Tibial artery (tissue), 4 donors: ENCODE data around the gene BYSL.

ENCODE experiments used
- DNase-seq, 2 donors: peaks; one replicate each; pipeline ENCODE4 v3.0.0-alpha.2; 2019
- H3K27ac ChIP-seq, 2 donors: fragments of 200-600 bp; sonication (generic) in 1 of 2; 1 replicate in 1 of 2; 2 replicates in 1 of 2; pipeline ENCODE4 v1.5.1; 2018 to 2019; ENCODE audit warnings: mild to moderate bottlenecking in 1 of 2
- H3K27me3 ChIP-seq, 2 donors: fragments of 200-600 bp; sonication (generic) in 1 of 2; one replicate each; pipeline versions ENCODE4 v1.5.1 to v1.6.0; 2016 to 2019
- H3K36me3 ChIP-seq, 3 donors: fragments of 200-600 bp; sonication (generic) in 2 of 3; one replicate each; pipeline ENCODE4 v1.5.1; 2016 to 2019; ENCODE audit warnings: mild to moderate bottlenecking in 2 of 3
- H3K4me1 ChIP-seq, 4 donors: fragments of 200-600 bp; sonication (generic) in 2 of 4; 1 replicate in 3 of 4; 2 replicates in 1 of 4; pipeline ENCODE4 v1.5.1; 2016 to 2019
- H3K4me3 ChIP-seq, 2 donors: fragments of 200-600 bp; sonication (generic) in 1 of 2; 1 replicate in 1 of 2; 2 replicates in 1 of 2; pipeline ENCODE4 v1.5.1; 2018 to 2019; ENCODE audit warnings: mild to moderate bottlenecking in 2 of 2
- H3K9me3 ChIP-seq, 3 donors: fragments of 200-600 bp; sonication (generic) in 1 of 3; one replicate each; pipeline ENCODE4 v1.5.1; 2016 to 2019
- intact Hi-C: fragments of 100-400 bp; cut with DNase I; formaldehyde crosslinking; loops from one replicate; pipeline ENCODE4 v1.15.0; 2023; ENCODE audit warnings: low total_unique reads
- TF ChIP-seq, protein P1 (sequence below), 2 experiments: fragments of 200-600 bp in 1 of 2; fragments of 450-650 bp in 1 of 2; IDR thresholded peaks; one replicate each; pipeline ENCODE4 v1.5.1; 2017 to 2019; ENCODE audit warnings: antibody characterized with exemption in 2 of 2, mild to moderate bottlenecking in 1 of 2, moderate library complexity in 1 of 2

The BYSL gene

DNA sequence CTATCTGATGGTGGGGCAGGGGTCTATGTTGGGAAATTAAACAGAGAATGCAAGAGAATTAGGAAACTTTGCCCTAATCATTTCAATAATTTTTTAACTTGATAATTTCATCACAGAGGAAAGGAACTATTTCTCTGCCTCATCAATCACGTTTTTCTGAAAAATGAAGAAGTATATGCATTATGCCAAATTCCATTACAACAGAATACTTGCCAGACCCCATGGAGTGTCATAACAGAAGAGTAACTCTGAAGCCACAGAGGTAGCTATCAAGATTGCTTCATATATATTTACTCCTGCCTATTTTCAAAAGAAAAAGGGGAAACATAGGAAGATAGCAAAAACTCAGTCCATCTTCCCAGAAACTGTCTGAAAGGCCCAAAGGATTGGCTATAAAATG lies 20.4 kb upstream of the BYSL start:
- TF ChIP-seq, protein P1, sequence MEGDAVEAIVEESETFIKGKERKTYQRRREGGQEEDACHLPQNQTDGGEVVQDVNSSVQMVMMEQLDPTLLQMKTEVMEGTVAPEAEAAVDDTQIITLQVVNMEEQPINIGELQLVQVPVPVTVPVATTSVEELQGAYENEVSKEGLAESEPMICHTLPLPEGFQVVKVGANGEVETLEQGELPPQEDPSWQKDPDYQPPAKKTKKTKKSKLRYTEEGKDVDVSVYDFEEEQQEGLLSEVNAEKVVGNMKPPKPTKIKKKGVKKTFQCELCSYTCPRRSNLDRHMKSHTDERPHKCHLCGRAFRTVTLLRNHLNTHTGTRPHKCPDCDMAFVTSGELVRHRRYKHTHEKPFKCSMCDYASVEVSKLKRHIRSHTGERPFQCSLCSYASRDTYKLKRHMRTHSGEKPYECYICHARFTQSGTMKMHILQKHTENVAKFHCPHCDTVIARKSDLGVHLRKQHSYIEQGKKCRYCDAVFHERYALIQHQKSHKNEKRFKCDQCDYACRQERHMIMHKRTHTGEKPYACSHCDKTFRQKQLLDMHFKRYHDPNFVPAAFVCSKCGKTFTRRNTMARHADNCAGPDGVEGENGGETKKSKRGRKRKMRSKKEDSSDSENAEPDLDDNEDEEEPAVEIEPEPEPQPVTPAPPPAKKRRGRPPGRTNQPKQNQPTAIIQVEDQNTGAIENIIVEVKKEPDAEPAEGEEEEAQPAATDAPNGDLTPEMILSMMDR (IDR thresholded peaks at IDR 0.05) = no peak
- no peak overlapping the region for H3K4me3 ChIP-seq
- H3K36me3 ChIP-seq = peaks cover 7 to 36% (median 24%) of the 10 kb centered on the region in 3 donors

DNA sequence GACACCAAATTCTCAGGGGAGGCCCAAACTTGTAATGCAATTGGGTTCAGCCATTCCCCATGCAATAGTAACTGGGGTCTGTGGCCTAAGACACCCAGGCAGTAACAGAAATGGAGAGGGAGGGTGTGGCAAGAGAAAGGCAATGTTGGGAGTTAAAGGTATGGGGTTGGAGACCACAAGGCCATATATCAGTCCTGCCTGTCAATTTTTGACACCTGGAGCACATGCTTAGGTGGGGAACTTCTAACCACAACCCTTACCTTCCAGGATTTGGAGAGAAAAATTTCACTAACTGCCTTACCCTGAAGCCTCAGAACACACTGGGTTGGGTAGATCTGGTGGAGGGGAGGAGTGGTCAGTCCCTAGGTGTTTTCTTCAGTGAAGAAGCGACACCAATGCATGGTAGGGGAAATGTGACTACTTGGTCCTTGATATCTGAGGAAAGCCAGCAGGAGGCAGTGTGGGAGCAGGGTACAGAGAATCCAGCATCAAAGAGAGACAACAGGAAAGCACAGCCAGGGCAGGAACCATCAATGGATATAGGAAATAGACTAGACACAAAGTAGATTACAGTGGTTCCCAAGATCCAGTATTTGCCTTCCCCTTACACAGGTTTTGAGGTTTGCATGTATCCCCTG lies 19.3 kb upstream of the BYSL start:
- Histone ChIP-seq H3K4me1 (no peaks in the 10 kb centered on the region), H3K27me3 (no peaks in the 10 kb centered on the region), H3K27ac (no peak overlapping the region), H3K9me3 (no peaks in the 10 kb centered on the region), H3K4me3 (no peak overlapping the region), H3K36me3 (peaks cover 19 to 48% (median 34%) of the 10 kb centered on the region in 3 donors)
- intact Hi-C loops = no loop called here
- TF ChIP-seq, protein P1 (IDR thresholded peaks at IDR 0.05) = no peak
- no peak for DNase-seq

More for the DNA sequence above, 20.4 kb upstream of the BYSL start:
- Histone ChIP-seq H3K4me1 (peaks cover 0 to 6% (median 2%) of the 10 kb centered on the region in 4 donors), H3K27me3 (no peaks in the 10 kb centered on the region), H3K27ac (no peak overlapping the region), H3K9me3 (no peaks in the 10 kb centered on the region)
- intact Hi-C loops = no loop called here
- DNase-seq = no peak

DNA sequence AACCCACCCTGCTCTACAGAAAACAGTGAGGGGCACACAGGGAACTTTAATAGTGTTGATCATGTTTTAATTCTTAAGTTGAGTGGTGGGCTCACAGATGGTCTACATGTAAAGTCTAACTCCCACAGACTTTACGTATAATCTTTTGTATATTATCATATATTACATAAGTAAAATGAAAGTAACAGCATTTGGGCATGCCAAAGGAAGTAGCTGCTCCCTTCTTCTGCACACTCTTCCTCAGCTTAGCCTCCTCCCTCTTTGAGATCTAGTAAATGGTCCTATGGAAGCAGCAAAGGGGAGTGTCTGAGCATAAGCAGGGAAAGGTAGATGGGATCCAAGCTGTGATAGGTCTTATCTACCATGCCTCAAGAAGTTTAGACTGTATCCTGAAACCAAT lies 11.6 kb upstream of the BYSL start:
- H3K27ac ChIP-seq = no peak overlapping the region
- DNase-seq = no peak
- TF ChIP-seq, protein P1 (IDR thresholded peaks at IDR 0.05) = no peak

DNA sequence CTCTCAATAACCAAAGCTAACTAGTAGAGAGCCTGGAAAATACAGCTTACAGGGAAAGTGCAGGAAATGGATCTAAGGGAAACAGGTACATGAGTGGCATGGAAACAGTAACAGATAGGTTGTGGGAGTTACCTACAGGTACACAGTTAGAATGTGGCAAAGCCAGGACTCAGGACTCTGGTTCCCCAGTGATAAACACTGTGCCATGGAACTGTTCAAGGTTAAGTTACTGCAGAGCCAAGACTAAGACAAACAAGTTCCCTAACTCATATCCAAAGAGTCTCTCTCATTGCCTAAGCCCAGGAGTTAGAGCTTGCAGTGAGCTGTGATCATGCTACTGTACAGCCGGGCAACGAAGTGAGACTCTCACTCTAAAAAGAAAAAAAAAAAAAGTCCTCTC lies 7.0 kb upstream of the BYSL start:
- H3K4me3 ChIP-seq = no peak overlapping the region
- H3K4me1 ChIP-seq = peaks cover 0 to 21% (median 6%) of the 10 kb centered on the region in 4 donors
- no peaks in the 10 kb centered on the region for H3K27me3 ChIP-seq
- intact Hi-C loops = no loop called here
- H3K9me3 ChIP-seq = no peaks in the 10 kb centered on the region
- H3K36me3 ChIP-seq = peaks cover 29 to 65% (median 32%) of the 10 kb centered on the region in 3 donors
- TF ChIP-seq, protein P1 (IDR thresholded peaks at IDR 0.05) = no peak
- no peak overlapping the region for H3K27ac ChIP-seq
- no peak for DNase-seq

More for the DNA sequence above, 11.6 kb upstream of the BYSL start:
- Histone ChIP-seq H3K4me3 (no peak overlapping the region), H3K4me1 (no peaks in the 10 kb centered on the region), H3K9me3 (no peaks in the 10 kb centered on the region), H3K27me3 (no peaks in the 10 kb centered on the region), H3K36me3 (peaks cover 50 to 85% (median 54%) of the 10 kb centered on the region in 3 donors)
- intact Hi-C loops = no loop called here

DNA sequence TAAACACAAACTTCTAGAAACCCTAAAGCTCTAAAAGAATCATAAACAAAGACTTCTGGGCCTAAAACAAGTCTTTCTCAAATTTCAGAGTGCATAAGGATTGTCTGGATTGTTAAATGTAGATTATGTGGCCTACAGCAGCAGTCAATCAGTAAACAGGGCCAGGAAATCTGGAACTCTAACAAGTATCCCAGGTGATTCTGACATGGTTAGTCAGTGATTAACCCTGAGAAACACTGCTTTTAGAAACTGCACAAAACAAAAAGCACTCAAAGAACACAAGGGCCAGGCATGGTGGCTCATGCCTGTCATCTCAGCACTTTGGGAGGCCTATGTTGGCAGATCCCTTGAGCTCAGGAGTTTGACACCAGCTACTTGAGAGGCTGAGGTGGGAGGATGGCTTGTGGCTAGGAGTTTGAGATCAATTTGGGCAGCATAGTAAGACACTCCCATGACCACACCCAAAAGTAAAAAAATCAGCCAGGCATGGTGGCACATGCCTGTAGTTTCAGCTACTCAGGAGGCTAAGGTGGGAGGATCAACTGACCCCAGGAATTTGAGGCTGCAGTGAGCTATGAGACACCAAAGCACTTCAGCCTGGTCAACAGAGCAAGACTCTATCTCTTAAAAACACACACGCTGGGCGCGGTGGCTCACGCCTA lies 6.3 kb upstream of the BYSL start:
- no peak for DNase-seq
- Histone ChIP-seq H3K4me1 (peaks cover 0 to 27% (median 12%) of the 10 kb centered on the region in 4 donors), H3K4me3 (no peak overlapping the region), H3K27me3 (no peaks in the 10 kb centered on the region), H3K36me3 (peaks cover 29 to 59% (median 32%) of the 10 kb centered on the region in 3 donors), H3K27ac (no peak overlapping the region), H3K9me3 (no peaks in the 10 kb centered on the region)
- TF ChIP-seq, protein P1 (IDR thresholded peaks at IDR 0.05) = no peak
- intact Hi-C loops = no loop called here
